HK-2 (cell line): Measurements from ENCODE around the gene LGALS7.

Experiments used
- DNase-seq: peaks from one replicate; pipeline ENCODE4 v3.0.0-alpha.2; 2018; ENCODE audit not compliant: unreplicated experiment

The LGALS7 gene

DNA sequence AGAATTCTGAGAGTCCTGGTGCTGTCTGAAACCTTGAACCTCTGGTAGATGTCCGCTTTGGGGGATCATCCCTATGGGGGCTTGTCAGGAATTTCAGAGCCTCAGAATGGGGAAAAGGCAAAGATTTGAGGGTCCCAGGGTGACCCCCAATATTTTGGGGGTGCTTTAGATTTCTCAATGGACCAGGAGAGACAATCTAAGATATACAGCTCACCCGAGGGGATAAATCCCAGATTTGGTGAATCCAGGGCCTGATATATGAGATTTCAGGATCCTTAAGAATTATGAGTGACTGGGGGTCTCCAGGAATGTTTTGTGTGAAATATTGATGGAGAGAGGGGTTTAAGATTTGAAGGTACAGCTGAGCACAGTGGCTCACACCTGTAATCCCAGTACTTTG lies 32.4 kb downstream of the LGALS7 start:
- no peak for DNase-seq

DNA sequence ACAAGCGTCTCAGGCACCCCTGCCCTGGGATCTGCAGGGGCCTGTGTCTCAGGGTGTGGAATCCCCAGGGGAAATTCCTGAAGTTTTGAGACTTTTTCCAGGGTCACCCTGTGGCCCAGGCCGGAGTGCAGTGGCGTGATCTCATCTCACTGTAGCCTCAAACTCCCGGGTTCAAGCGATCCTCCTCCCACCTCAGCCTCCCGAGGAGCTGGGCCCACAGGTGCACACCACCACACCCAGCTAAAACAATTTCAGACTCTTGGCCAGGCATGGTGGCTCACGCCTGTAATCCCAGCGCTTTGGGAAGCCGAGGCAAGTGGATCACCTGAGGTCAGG lies 33.1 kb downstream of the LGALS7 start:
- DNase-seq: no peak

DNA sequence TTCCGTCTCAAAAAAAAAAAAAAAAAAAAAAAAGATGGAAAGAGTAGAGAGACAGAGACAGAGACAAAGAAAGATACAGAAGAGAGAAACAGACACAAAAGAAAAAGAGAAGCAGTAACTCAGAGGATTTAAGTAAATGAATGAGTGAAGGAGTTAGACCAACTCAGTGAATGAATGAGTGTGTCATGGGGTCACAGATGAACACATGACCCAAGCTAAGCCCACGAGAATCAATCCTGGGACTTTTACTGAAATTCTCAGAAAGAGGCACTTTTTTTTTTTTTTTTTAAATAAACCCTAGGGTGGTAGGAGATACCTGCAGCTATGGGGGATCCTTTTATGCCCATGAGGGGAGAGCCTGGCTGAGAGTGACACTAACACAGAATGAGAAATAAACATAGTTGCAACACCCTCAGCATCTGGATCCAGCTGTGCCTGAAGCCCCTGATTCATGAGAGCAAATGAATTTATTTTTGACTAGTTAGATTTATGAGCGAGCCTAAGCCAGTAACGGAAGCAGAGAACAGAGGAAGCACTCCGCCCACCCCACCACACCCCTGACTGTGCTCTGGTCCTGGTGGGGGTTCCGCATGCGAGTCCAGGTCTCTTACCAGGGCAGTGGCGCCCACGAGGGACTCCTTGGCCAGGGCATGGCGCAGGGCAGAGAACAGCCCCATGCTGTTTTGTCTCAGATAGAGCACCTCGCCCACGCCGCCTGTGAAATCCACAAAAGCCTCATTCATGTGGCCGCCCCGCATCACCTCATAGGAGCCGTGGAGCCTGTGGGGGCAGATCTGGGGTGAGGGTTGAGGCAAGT lies 33.7 kb downstream of the LGALS7 start:
- DNase-seq: no peak

DNA sequence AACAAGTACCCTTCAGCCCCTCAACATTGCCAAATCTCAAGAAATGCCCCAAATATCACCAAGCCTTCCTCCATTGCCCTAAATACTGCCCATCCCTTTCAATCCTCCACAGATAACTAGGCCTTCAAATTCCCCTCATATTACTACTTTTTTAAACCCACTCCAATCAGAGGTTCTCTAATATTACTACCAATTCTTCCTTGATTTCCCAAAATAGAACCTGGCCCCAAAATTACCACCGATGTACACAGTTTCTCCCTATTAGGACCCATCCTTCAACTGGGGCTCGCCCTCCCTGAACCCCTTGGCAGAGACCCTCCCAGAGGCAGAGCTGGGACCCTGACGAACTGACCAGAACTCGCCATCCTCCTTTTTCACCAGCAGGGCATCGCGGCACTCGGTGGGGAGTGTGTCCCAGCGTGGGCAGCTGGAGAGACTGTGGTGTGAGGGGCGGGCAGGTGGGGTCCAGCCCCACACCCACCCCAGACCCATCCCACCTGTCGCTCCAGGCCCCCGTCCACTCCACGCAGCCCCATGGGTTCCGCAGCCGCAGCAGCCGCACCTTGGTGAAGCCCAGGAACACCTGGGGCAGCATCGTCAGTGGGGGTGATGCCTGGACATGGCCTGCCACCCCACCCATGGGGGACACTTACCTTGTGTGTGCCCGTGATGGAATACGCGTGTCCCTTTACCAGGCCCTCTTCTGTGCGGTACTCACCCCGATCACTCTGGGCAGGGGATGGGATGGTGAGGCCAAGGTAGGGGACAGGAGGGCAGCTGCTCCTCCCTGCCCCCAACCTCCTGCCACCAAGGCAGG lies 35.2 kb downstream of the LGALS7 start:
- DNase-seq: no peak

DNA sequence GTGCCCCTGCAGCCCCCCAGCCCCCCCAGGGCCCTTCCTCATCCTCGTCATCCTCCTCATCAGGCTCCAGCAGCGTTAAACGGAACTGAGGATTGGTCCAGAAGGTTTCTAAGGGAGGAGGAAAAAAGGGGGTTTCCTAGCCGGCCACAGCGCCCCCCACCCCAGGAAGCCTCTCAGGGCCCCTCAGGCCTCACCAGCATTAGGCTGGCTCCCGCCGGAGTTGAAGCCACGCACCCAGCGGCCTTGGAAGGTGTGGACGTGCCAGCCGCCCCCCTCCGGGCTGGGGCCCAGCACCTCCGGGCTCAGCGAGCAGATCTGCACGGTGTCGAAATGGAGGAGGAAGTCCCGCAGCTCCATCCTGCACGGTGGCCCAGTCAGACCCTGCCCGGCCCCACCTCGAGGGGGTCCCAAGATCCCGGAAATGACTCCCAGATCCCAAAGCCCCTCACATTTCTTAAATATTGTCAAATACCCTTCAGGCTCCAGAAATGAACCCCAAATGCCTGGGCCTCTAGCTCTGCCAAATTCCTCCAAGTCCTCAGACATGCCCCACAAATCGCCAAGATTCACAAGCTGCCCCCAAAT lies 35.9 kb downstream of the LGALS7 start:
- DNase-seq: no peak

DNA sequence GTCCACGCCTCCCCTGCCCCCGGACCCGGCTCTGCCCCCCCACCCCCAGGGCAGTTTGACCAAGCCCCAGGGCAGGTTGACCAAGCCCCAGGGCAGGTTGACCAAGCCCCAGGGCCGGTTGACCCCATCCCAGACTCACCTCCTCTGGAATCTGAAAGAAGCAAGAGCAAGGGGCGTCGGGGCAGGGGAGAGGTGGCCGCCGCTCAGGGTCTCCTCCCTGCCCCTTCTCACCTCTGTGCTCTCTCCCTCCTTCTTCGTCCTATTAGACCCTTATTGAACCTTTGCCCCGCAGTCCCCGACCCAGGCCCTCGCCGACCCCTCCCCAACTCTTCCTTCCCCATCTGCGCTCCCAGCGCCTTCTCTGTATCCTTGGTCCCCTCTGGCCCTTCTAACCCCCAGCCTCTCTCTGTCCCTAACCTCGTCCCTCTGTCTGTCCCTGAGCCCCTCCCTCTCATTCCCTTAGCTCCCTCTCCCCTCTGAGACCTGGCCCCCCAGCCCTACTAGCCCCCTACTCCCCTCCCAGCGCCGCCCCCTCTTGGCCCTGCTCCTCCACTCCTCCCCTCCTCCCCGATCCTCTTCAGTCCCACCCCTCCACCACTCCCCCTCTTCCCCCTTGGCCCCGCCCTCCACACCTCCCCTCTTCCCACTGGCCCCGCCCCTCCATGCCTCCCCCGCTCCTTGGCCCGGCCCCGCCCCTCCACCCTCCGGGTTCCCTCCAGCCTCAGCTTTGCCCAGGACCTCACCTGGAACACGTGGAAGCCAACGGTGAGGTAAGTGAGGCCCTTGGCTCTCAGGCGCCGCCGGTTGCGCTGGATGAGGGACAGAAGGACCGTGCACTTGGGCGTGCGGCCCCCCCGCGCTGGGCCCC lies 36.7 kb downstream of the LGALS7 start:
- DNase-seq: no peak

DNA sequence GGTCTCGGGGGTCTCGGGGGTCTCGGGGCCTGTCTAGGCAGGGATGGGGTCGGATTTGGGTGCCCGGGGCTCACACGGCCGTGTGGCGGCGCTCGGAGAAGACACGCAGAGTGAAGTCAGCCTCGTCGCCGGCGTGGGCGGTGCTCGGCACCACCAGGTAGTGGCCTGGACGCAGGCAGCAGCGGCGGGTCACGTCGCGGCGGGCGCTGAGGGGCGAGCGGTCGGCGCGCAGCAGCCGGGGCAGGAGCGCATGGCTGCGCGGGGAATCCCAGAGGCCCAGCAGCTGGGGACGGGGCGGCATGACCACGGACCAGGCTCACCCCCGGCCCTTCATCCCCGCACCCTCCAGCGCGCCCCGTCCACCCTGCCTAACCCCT lies 37.3 kb downstream of the LGALS7 start:
- no peak for DNase-seq

DNA sequence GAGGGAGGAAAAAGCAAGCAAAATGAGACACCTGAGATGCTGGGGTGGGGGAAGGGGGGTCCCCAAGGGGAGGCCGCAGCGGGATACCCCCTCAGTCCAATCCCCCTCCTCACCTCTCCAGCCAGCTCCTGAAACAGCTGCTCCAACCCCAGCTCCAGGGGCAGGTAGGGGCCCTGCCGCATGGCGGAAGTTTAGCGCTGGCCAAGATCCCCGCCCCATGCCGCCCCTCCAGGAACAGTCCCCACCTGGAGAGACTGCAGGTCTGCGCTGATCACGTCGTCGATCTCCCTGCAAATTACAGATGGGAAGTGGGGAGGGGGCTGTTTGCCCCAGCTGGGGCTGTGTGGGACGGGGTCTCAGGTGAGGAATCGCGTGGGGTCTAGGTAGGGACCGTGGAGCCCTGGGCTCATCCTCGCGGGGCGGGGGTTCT lies 38.0 kb downstream of the LGALS7 start:
- no peak for DNase-seq

DNA sequence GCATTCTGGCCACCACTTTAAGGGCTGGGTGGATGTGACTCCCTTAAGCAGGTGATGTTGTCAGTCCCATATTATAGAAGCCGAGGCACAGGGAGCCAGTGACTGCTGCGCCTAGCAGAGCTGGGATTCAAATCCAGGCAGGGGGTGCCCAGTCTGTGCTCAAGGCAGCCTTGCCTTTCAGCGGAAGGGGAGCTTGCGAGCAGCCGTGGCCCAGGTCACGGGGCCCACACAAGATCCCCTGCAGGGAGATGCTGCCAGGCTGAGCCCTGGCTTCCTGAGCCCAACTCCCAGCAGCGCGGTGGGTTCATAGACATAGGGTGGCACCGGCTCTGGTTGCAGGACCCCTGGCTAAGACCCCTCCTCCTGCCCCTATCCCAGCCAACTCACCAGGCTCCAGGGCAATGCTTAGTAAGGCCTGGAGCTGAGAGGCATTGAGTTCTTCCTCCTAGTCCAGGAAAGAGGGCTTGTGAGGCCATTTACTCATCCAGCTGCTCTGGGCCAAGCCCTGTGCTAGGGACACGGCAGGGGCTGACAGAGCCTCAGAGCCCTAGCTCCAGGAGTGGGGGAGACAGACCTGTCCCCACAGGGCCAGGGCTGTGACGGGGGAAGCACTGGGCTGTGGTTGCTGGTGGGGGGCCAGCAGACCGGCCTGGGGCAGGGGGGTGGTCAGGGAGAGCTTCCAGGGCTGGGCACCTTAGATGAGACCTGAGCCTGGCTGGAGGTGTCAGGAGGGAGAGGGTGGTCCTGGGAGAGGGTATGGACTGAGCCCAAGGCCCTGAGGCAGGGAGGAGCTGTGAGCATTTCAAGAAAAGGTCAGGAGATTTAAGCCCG lies 38.7 kb downstream of the LGALS7 start:
- peak; percentile 69 for DNase-seq

DNA sequence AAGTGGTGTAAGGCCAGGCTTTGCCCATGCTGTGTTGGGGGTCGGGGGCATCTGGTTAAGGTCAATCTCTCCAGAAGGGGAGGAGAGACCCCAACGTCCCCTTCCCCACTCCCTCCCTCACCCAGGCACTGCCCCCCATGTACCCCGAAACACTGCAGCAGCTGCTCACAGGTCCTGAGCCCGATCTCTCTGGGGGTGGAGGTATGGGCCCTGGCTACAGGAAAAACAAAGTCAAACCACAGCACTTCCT lies 39.2 kb downstream of the LGALS7 start:
- DNase-seq: no peak

DNA sequence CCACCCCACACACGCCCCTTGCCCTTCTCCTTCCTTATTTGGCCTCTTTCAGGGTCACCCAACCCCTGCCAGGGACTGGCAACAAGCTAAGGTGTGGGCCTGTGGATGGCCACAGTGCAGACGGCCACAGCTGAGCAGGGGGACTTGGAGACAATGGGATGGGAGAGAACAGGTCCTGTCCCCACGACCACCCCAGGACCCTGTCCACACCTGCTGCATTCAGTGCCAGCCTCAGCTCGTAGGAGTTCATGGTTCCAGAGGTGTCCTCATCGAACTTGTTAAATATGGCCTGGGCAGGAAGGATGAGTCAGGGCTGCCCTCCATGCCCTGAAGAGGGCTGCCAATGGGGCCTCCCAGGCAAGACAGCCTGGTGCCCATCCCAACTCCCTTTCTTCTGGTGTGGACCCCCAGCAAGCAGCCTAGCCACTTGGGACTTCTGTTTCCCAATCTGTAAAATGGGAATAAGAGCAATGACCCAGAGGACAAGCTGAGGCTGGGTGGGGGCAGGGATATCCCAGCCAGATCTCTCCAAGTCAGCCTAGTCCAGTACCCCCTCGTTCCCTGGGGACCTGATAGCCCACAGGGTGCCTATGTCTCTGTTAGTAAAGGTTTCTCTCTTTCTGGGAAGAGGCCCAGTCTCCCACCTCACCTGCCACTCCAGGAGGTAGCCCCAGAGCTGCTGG lies 39.7 kb downstream of the LGALS7 start:
- DNase-seq: peak; percentile 52

DNA sequence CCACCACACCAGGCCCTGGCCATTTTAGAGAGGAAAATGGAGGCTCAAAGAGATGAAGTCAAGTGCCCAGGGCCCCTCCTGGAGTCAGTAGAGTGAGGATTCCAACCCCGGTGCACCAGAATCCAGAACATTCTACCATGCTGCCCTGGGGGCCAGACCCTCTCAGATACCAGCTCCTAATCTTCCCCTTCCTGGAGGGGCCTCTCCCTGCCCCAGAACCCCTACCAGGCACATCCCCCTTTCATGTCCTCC lies 40.1 kb downstream of the LGALS7 start:
- no peak for DNase-seq

DNA sequence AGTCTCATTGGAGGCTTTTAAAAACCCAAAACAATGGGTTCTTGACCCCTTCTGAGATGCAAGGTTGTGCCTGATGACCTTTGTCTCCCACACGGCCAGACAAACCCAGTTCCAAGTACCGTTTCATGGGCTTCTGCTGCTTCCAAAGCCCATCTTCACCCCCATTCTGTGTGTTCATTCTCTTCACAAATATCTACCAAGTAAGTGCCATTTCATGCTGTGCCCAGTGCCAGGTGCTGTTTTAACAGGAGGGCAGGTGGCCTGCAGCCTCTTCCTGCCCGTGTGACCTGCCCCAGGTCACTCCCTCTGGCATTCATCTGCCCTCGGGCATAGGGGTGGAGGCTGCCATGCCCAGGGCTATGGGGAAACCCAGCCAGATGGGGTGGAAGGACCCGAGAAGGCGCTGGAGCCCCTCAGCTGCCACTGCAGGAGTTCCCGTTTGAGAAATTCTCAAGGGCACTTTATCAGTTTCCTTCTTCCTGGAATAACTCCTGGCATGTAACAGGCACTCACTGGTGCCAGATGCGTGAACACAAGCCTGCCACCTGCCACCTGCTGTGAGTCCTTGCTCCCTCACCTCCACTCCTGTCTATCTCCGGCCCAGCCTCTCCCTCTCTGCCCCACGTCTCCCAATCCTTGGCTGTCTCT lies 41.5 kb downstream of the LGALS7 start:
- peak; percentile 9 for DNase-seq

DNA sequence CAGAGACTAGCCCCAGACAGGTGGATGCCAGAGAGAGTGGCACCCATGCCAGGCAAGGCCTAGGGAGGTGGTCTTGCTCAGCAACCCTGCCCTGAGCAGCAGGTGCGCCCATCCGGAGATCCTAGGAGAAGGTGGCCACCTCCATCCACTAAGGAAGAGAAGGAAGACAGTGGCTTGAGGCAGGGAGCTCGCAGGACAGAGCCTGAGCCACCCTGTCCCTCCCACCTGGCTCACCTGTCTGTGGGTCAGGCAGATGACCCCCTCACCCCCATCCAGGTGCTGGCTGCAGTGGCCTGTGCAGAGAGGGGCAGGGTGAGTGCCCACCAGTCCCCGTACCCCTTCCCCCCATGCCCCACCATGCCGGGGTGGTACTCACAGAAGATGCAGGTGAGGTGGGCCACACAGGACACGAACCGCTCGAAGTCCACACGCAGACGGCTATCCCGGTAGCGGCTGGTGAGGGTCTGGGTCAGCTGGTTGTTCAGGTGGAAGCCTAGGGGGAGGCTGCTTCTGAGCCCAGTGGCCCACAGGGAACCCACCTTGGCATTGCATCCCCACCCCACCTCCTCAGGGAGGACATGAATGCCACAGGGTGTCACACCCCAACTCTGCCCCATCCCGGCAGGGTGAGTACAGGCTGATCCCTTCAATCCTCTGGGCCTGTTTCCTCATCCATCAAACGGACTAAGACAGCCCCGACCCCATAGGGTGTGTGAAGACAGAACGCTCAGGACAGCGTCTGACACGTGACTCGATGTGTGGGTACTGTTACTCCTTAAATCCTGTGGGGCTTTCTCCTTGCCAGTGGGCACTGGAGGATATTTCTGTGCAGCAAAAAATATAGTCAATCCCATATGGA lies 42.4 kb downstream of the LGALS7 start:
- peak; percentile 5 for DNase-seq

DNA sequence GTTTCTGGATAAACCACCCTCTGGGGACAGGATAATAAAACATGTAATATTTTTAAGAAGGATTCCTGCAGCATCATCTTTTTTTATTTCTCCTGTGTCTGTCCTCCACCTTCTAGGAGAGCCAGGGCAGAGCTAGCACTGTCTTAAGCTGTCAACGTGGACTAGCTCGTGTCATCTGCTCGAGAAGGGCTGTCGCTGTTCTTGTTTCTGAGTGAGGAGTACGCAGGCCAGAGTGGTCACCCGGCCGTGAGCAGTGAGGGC lies 42.9 kb downstream of the LGALS7 start:
- no peak for DNase-seq

DNA sequence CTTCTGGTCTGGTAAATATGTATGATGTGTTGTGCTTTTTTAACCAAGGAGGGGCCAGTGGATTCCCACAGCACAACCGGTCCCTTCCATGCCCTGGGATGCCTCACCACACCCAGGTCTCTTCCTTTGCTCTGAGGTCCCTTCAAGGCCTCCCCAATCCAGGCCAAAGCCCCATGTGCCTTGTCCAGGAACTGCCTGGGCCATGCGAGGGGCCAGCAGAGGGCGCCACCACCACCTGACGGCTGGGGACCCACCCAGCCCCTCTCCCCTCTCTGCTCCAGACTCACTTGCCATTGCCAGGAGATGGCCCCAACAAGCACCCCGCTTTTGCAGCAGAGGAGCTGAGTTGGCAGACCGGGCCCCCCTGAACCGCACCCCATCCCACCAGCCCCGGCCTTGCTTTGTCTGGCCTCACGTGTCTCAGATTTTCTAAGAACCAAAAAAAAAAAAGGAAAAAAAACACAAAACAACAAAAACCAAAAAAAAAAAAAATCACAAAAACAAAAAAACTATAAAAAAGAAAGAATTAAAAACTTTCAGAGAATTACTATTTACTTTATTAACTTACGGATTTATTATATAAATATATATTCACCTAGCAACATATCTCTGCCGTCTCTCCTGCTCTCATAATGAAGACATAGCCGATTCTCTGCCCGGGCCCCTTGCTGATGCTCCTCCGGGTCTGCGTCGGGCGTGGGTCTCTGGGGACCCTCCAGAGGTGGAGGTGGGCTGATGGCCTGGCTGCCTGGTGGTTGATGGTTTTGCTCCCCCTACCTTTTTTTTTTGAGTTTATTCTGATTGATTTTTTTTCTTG lies 43.5 kb downstream of the LGALS7 start:
- peak; percentile 77 for DNase-seq

DNA sequence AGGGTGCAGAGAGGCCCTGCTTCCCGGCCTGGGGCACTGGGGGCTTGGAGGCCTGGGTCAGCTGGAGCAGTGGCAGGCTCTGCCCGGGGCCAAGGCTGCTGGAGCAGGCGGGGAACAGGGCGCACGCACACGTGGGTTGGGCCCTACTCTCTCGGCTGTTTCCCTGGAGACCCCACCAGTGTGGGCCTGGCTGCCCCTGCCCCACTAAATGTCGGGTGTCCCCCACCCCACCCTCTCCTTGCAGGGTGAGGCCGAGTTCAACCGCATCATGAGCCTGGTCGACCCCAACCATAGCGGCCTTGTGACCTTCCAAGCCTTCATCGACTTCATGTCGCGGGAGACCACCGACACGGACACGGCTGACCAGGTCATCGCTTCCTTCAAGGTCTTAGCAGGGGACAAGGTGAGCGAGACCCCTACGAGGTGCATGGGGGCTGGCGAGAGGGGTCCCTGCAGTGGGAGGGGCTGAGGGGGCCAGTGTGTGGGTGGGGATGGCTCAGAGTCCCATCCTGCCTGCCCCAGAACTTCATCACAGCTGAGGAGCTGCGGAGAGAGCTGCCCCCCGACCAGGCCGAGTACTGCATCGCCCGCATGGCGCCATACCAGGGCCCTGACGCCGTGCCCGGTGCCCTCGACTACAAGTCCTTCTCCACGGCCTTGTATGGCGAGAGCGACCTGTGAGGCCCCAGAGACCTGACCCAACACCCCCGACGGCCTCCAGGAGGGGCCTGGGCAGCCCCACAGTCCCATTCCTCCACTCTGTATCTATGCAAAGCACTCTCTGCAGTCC lies 44.4 kb downstream of the LGALS7 start:
- DNase-seq: no peak
